Heart right ventricle (tissue), 16 donors: ENCODE results near the gene PARG. TPM values are rescaled to one million over a fixed set of nuclear protein-coding genes. Genes with fewer than 3 reads are reported as not detected.
"Not testable (repeated sequence)": the region's sequence is repeated elsewhere in the genome, so short reads cannot be mapped to it uniquely, and the experiment has no call there.

Source experiments
- ATAC-seq, 8 donors: fragments of 200-7000 bp; cut with Tn5 transposase; one replicate each; pipeline ENCODE4 v1.9.1; 2020; ENCODE audit warnings: mild to moderate bottlenecking in 8 of 8, moderate library complexity in 8 of 8, moderate number of reproducible peaks in 1 of 8
- DNase-seq, 2 donors: peaks; one replicate each; pipeline ENCODE4 v3.0.0-alpha.2; 2020
- H3K27ac ChIP-seq, 10 donors: fragments of 200-600 bp; sonication (generic) in 2 of 10; one replicate each; pipeline versions ENCODE4 v1.5.0 to v1.8.0; 2020 to 2022; ENCODE audit warnings: mild to moderate bottlenecking in 3 of 10
- H3K27me3 ChIP-seq, 7 donors: fragments of 200-600 bp; one replicate each; pipeline ENCODE4 v1.8.0; 2021 to 2022; ENCODE audit warnings: mild to moderate bottlenecking in 2 of 7
- H3K36me3 ChIP-seq, 9 donors: fragments of 200-600 bp; sonication (generic) in 1 of 9; one replicate each; pipeline versions ENCODE4 v1.5.0 to v1.8.0; 2020 to 2022; ENCODE audit warnings: mild to moderate bottlenecking in 2 of 9
- H3K4me1 ChIP-seq, 9 donors: fragments of 200-600 bp; sonication (generic) in 1 of 9; one replicate each; pipeline versions ENCODE4 v1.5.0 to v1.8.0; 2020 to 2022; ENCODE audit warnings: mild to moderate bottlenecking in 4 of 9
- H3K4me3 ChIP-seq, 10 donors: fragments of 200-600 bp; sonication (generic) in 2 of 10; one replicate each; pipeline versions ENCODE4 v1.5.0 to v1.8.0; 2020 to 2022; ENCODE audit warnings: mild to moderate bottlenecking in 7 of 10, moderate library complexity in 2 of 10
- H3K9me3 ChIP-seq, 11 donors: fragments of 200-600 bp in 10 of 11; sonication (generic) in 2 of 11; one replicate each; pipeline versions ENCODE4 v1.5.0 to v1.8.0; 2013 to 2022; ENCODE audit warnings: mild to moderate bottlenecking in 2 of 11, control low read depth in 1 of 11, moderate library complexity in 1 of 11
- CTCF ChIP-seq, 9 donors: fragments of 200-600 bp; sonication (generic) in 2 of 9; IDR thresholded peaks; one replicate each; pipeline versions ENCODE4 v1.5.0 to v1.8.0; 2021 to 2022; ENCODE audit warnings: antibody characterized with exemption in 9 of 9, mild to moderate bottlenecking in 5 of 9, moderate library complexity in 1 of 9
- WGBS, 2 donors: extraction: QIAGEN DNeasy Blood & Tissue Kit; methylation state at CpG; one replicate each; pipeline ENCODE4 v1.1.7; 2013; ENCODE audit warnings: inconsistent platforms in 1 of 2; 5-methylcytosine and 5-hydroxymethylcytosine counted together
- intact Hi-C, 10 donors: fragments of 100-400 bp; cut with DNase I; formaldehyde crosslinking; loops; one replicate each; pipeline versions ENCODE4 v1.11.1 to v1.14.2; 2022
- polyA plus RNA-seq, 2 donors: library from polyadenylated mRNA; stranded (reverse); fragments of 200-250 nt; gene quantifications; one replicate each; pipeline ENCODE4 v1.2.3, GENCODE V29; 2013
- total RNA-seq, 10 donors: library from RNA; stranded (reverse); fragmentation: NEBNext Ultra II Directional in 3 of 10; extraction: Animal tissue kit (Norgen Biotek cat#: 25700) in 3 of 10; gene quantifications; one replicate each; pipeline versions ENCODE4 v1.2.1 to v1.2.4, GENCODE V29; 2021 to 2023
- donor health status: Arrhythmogenic right ventricular cardiomyopathy.
- donor health status: ischemic (EF 13 %, LVEDD 7.1; RV severe dilation, severe dysfunction).
- donor health status: healthy with polysubstance abuse.
- donor health status: DM: no; HTN: yes; CAD: no.
- donor health status: DM: no; HTN: no; CAD: no.
- donor health status: ischemic (EF 25% LVEDD 6.9; RV normal size, moderate dysfunction).
- donor health status: ischemic (EF 25% LVEDD 5.7; RV mildly dilated, moderate dysfunction).
- donor health status: healthy.
- donor health status: DM: yes; HTN: yes; CAD: no.
- donor health status: Ischemic cardiomyopathy.
- donor health status: ischemic (EF 35%, LVEDD 5.7; RV mildly dilated, moderate dysfunction).
- donor health status: nonischemic (EF 11% LVEDD 7.7; RV severe dilation, severe dysfunction).
- donor health status: DM: yes; HTN: yes; CAD: no.
- donor health status: PGD.
- donor health status: ischemic (EF 29% LVEDD 5.4; RV normal size, mild dysfunction).
- donor health status: nonischemic (EF 23%, LVEDD 6.1; RV moderate dilation, normal function).

Gene PARG
- total and polyA plus RNA-seq, 12 donors, result 4.3 to 35.8 (median 27.6) TPM

- TF ChIP-seq CTCF (IDR thresholded peaks at IDR 0.05), result no peak
- intact Hi-C loops, result no loop called here
Observed at GRCh38 chr10:49775014-49775413, 166.8 kb downstream of the PARG start.

GRCh38 chr10:49772944-49773343 is 168.9 kb downstream of the PARG start:
- H3K4me1 ChIP-seq, intact Hi-C loops, H3K27ac ChIP-seq, H3K4me3 ChIP-seq, DNase-seq, ATAC-seq, H3K9me3 ChIP-seq, H3K36me3 ChIP-seq: not testable (repeated sequence)
- WGBS, 2 donors, result 33 to 40% methylated on average over 5 of the region's 5 CpGs
- peaks cover 17 to 71% (median 45%) of the 10 kb centered on the region in 7 donors for H3K27me3 ChIP-seq

More at GRCh38 chr10:49775014-49775413, 166.8 kb downstream of the PARG start:
- Histone ChIP-seq H3K36me3 (no peaks in the 10 kb centered on the region), H3K4me3 (no peak overlapping the region), H3K4me1 (no peaks in the 10 kb centered on the region), H3K27me3 (peaks cover 0 to 64% (median 33%) of the 10 kb centered on the region in 7 donors), H3K27ac (no peak overlapping the region), H3K9me3 (peaks cover 0 to 4% (median 0%) of the 10 kb centered on the region in 11 donors)
- WGBS, 2 donors, result 66 to 69% methylated on average over 2 of the region's 2 CpGs
- DNase-seq, result no peak
- ATAC-seq, result no peak

- H3K27ac ChIP-seq, ATAC-seq, H3K4me1 ChIP-seq, intact Hi-C loops, DNase-seq, H3K36me3 ChIP-seq, H3K4me3 ChIP-seq: not testable (repeated sequence)
- WGBS, 2 donors, result 36 to 37% methylated on average over 11 of the region's 11 CpGs
- H3K9me3 ChIP-seq, result peaks cover 0 to 11% (median 5%) of the 10 kb centered on the region in 11 donors
- peaks cover 20 to 88% (median 56%) of the 10 kb centered on the region in 7 donors for H3K27me3 ChIP-seq
Observed at GRCh38 chr10:49771046-49771445, 170.8 kb downstream of the PARG start.

GRCh38 chr10:49769692-49770091 is 172.1 kb downstream of the PARG start:
- H3K27ac ChIP-seq, result no peak overlapping the region
- H3K9me3 ChIP-seq, result peaks cover 0 to 12% (median 5%) of the 10 kb centered on the region in 11 donors
- peaks cover 0 to 5% (median 0%) of the 10 kb centered on the region in 9 donors for H3K4me1 ChIP-seq
- DNase-seq (no peak), ATAC-seq (no peak)
- 95 to 97% methylated on average over 8 of the region's 8 CpGs for WGBS, 2 donors
- intact Hi-C loops, result no loop called here
- no peak overlapping the region for H3K4me3 ChIP-seq
- no peak for TF ChIP-seq CTCF (IDR thresholded peaks at IDR 0.05)
- H3K27me3 ChIP-seq, result peaks cover 20 to 90% (median 70%) of the 10 kb centered on the region in 7 donors
- no peaks in the 10 kb centered on the region for H3K36me3 ChIP-seq

- no peaks in the 10 kb centered on the region for H3K36me3 ChIP-seq
- H3K27ac ChIP-seq, result no peak overlapping the region
- peaks cover 0 to 12% (median 5%) of the 10 kb centered on the region in 11 donors for H3K9me3 ChIP-seq
- intact Hi-C loops, result no loop called here
- no peak for ATAC-seq
- H3K4me3 ChIP-seq, result peak overlapping the region in 1 of 10 donors; percentile 3
- TF ChIP-seq CTCF (IDR thresholded peaks at IDR 0.05), result no peak
- DNase-seq, result no peak
- WGBS, 2 donors, result 4% methylated on average over 45 of the region's 45 CpGs
- H3K27me3 ChIP-seq, result peaks cover 20 to 94% (median 73%) of the 10 kb centered on the region in 7 donors
- peaks cover 0 to 5% (median 0%) of the 10 kb centered on the region in 9 donors for H3K4me1 ChIP-seq
Observed at GRCh38 chr10:49768731-49769130, 173.1 kb downstream of the PARG start.
